Suprapubic skin (tissue), 3 donors: ENCODE data around the gene FGD3.

ENCODE experiments used
- EP300 ChIP-seq: sonication (generic); formaldehyde crosslinking; IDR thresholded peaks from one replicate; pipeline ENCODE4 v1.6.1; 2017; ENCODE audit warnings: antibody characterized with exemption
- POLR2A ChIP-seq, 2 donors: fragments of 450-650 bp; IDR thresholded peaks; one replicate each; pipeline ENCODE4 v1.6.1; 2017; ENCODE audit warnings: antibody characterized with exemption in 2 of 2, mild to moderate bottlenecking in 2 of 2, moderate library complexity in 2 of 2
- TF ChIP-seq, protein P1 (sequence below), 2 donors: fragments of 200-600 bp in 1 of 2; fragments of 450-650 bp in 1 of 2; sonication (generic) in 1 of 2; IDR thresholded peaks; one replicate each; pipeline ENCODE4 v1.5.1; 2016 to 2019; ENCODE audit warnings: antibody characterized with exemption in 2 of 2, mild to moderate bottlenecking in 1 of 2, moderate library complexity in 1 of 2

DNA sequence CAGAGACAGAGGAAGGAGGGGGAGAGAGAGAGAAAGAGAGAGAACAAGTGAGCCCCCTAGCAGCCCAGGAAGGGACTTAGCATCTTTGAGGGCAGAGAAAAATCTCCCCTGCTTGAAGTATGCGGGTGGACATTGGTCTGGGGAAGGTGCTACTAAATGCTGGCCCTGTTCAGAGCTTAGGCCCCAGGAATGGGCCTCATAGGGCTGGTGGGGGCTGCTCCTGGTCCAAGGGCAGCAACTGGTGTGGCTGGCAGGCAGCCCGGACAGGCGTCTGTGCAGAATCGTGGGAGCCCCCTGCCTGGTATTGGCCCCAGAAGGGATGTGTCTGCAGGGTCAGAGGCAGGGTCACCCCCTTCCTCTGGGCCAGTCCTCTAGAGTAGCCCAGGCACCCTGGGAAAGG lies 63.4 kb downstream of the FGD3 start:
- TF ChIP-seq EP300 (no peak), POLR2A (IDR thresholded peaks at IDR 0.05) (no peak)
- TF ChIP-seq, protein P1, sequence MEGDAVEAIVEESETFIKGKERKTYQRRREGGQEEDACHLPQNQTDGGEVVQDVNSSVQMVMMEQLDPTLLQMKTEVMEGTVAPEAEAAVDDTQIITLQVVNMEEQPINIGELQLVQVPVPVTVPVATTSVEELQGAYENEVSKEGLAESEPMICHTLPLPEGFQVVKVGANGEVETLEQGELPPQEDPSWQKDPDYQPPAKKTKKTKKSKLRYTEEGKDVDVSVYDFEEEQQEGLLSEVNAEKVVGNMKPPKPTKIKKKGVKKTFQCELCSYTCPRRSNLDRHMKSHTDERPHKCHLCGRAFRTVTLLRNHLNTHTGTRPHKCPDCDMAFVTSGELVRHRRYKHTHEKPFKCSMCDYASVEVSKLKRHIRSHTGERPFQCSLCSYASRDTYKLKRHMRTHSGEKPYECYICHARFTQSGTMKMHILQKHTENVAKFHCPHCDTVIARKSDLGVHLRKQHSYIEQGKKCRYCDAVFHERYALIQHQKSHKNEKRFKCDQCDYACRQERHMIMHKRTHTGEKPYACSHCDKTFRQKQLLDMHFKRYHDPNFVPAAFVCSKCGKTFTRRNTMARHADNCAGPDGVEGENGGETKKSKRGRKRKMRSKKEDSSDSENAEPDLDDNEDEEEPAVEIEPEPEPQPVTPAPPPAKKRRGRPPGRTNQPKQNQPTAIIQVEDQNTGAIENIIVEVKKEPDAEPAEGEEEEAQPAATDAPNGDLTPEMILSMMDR (IDR thresholded peaks at IDR 0.05), result no peak
